CD4-positive, alpha-beta memory T cell (primary cell): ENCODE measurements around the gene MED13L. TPM values are rescaled to one million over a fixed set of nuclear protein-coding genes. Genes with fewer than 3 reads are reported as not detected.
"Not testable (repeated sequence)": the region's sequence is repeated elsewhere in the genome, so short reads cannot be mapped to it uniquely, and the experiment has no call there.

Experiments
- CTCF ChIA-PET: fragments of 350-600 bp; sonication (Branson Sonifier 250); formaldehyde crosslinking; loops from one replicate; lab custom pipeline; 2021; ENCODE audit warnings: inconsistent platforms; ENCODE audit not compliant: partially characterized antibody; lab: Charles Lee
- POLR2A ChIA-PET: fragments of 350-600 bp; sonication (Branson Sonifier 250); formaldehyde crosslinking; loops from one replicate; lab custom pipeline; 2021; ENCODE audit not compliant: partially characterized antibody; lab: Charles Lee
- DNase-seq, 5 donors: peaks; one replicate each; pipeline versions ENCODE4 v3.0.0 to v3.0.0-alpha.2; 2020 to 2022; ENCODE audit warnings: mixed read lengths in 1 of 5
- H3K27ac ChIP-seq: one replicate; pipeline ENCODE4 v1.7.0; 2013; ENCODE audit warnings: low read depth, low read length
- H3K27me3 ChIP-seq: 2 replicates; pipeline ENCODE4 v1.7.0; 2013; ENCODE audit warnings: mild to moderate bottlenecking, low read length, moderate library complexity; ENCODE audit not compliant: insufficient read depth
- H3K36me3 ChIP-seq: 2 replicates; pipeline ENCODE4 v1.7.0; 2013; ENCODE audit warnings: mild to moderate bottlenecking, low read length, moderate library complexity; ENCODE audit not compliant: insufficient read depth
- H3K4me1 ChIP-seq: 2 replicates; pipeline ENCODE4 v1.7.0; 2013; ENCODE audit warnings: mild to moderate bottlenecking, low read length, moderate library complexity; ENCODE audit not compliant: insufficient read depth
- H3K4me3 ChIP-seq, 2 donors: one replicate each; pipeline ENCODE4 v1.7.0; 2013; ENCODE audit warnings: low read length in 2 of 2, mild to moderate bottlenecking in 1 of 2
- H3K9me3 ChIP-seq, 2 donors: one replicate each; pipeline ENCODE4 v1.7.0; 2013; ENCODE audit warnings: low read length in 2 of 2, control low read depth in 1 of 2; ENCODE audit not compliant: control insufficient read depth in 1 of 2
- H3K27ac Mint-ChIP-seq, 7 donors: one replicate each; pipeline ENCODE4 v1.8.0; 2020 to 2021; ENCODE audit warnings: mixed read lengths in 7 of 7, mild to moderate bottlenecking in 6 of 7, inconsistent platforms in 3 of 7, moderate library complexity in 3 of 7
- H3K27me3 Mint-ChIP-seq, 2 donors: one replicate each; pipeline ENCODE4 v1.8.0; 2020 to 2021; ENCODE audit warnings: mixed read lengths in 2 of 2
- H3K36me3 Mint-ChIP-seq, 2 donors: one replicate each; pipeline ENCODE4 v1.8.0; 2020 to 2021; ENCODE audit warnings: mixed read lengths in 2 of 2, inconsistent platforms in 1 of 2, mild to moderate bottlenecking in 1 of 2
- H3K4me1 Mint-ChIP-seq, 4 donors: one replicate each; pipeline ENCODE4 v1.8.0; 2020 to 2021; ENCODE audit warnings: mixed read lengths in 4 of 4, mild to moderate bottlenecking in 1 of 4
- H3K4me3 Mint-ChIP-seq, 8 donors: one replicate each; pipeline ENCODE4 v1.8.0; 2020 to 2021; ENCODE audit warnings: mixed read lengths in 8 of 8, mild to moderate bottlenecking in 7 of 8, moderate library complexity in 6 of 8, inconsistent platforms in 3 of 8
- H3K9me3 Mint-ChIP-seq, 8 donors: one replicate each; pipeline ENCODE4 v1.8.0; 2020 to 2021; ENCODE audit warnings: mixed read lengths in 8 of 8, mild to moderate bottlenecking in 5 of 8, inconsistent platforms in 3 of 8, moderate library complexity in 1 of 8
- intact Hi-C: fragments of 100-400 bp; cut with micrococcal nuclease; formaldehyde crosslinking; loops from one replicate; pipeline ENCODE4 v1.15.1; 2023
- polyA plus RNA-seq, 2 donors: library from polyadenylated mRNA; unstranded; fragments of 300-500 nt; fragmentation: Illumina TruSeq; gene quantifications; one replicate each; pipeline ENCODE4 v1.2.3, GENCODE V29; 2021
- total RNA-seq, 2 experiments: library from RNA; stranded (reverse); gene quantifications; one replicate each; pipeline ENCODE4 v1.2.3, GENCODE V29; 2021

MED13L gene
- total and polyA plus RNA-seq, 4 experiments from 2014 or later = 3.8 to 156 (median 81.1) TPM

GRCh38 chr12:116242740-116243139 is 34.8 kb downstream of the MED13L start:
- Histone ChIP-seq H3K9me3 (no peaks in the 10 kb centered on the region), H3K27ac (no peak overlapping the region), H3K4me1 (peaks cover 53% of the 10 kb centered on the region), H3K27me3 (no peaks in the 10 kb centered on the region), H3K36me3 (no peaks in the 10 kb centered on the region), H3K4me3 (no peak overlapping the region)
- DNase-seq = no peak
- no peak overlapping the region for H3K4me3 Mint-ChIP-seq
- ChIA-PET POLR2A (no interaction called here), CTCF (no interaction called here)
- no peaks in the 10 kb centered on the region for H3K27me3 Mint-ChIP-seq
- H3K4me1 Mint-ChIP-seq = peaks cover 51 to 78% (median 64%) of the 10 kb centered on the region in 4 donors
- H3K9me3 Mint-ChIP-seq = no peaks in the 10 kb centered on the region
- H3K27ac Mint-ChIP-seq = no peak overlapping the region
- intact Hi-C loops = no loop called here
- no peaks in the 10 kb centered on the region for H3K36me3 Mint-ChIP-seq

GRCh38 chr12:116241157-116241759 is 36.2 kb downstream of the MED13L start:
- ChIA-PET POLR2A (no interaction called here), CTCF (interaction anchor here (0.7 to 1.5 kb wide), 6 partner anchors 11 to 243 kb away, joined by 3 to 5 read pairs (median 4); no protein-coding TSS in a partner anchor)
- Histone ChIP-seq H3K4me3 (no peak overlapping the region), H3K36me3 (no peaks in the 10 kb centered on the region), H3K27ac (no peak overlapping the region), H3K9me3 (no peaks in the 10 kb centered on the region), H3K4me1 (peaks cover 54% of the 10 kb centered on the region), H3K27me3 (no peaks in the 10 kb centered on the region)
- no peaks in the 10 kb centered on the region for H3K9me3 Mint-ChIP-seq
- H3K4me3 Mint-ChIP-seq = no peak overlapping the region
- peaks cover 53 to 78% (median 64%) of the 10 kb centered on the region in 4 donors for H3K4me1 Mint-ChIP-seq
- H3K27me3 Mint-ChIP-seq = no peaks in the 10 kb centered on the region
- intact Hi-C loops = no loop called here
- DNase-seq = no peak
- peak overlapping the region in 1 of 7 donors; percentile 66 for H3K27ac Mint-ChIP-seq
- no peaks in the 10 kb centered on the region for H3K36me3 Mint-ChIP-seq

- H3K4me1 Mint-ChIP-seq = peaks cover 33 to 62% (median 45%) of the 10 kb centered on the region in 4 donors
- CTCF ChIA-PET = interaction anchor here (0.9 to 2.5 kb wide), 3 partner anchors 10 to 470 kb away, joined by 3 to 15 read pairs (median 3); no protein-coding TSS in a partner anchor
- intact Hi-C loops = loop anchor here (5.0 kb wide), 3 partner anchors 39 to 96 kb away; partner anchors contain the start of gene MED13L
Measured at GRCh38 chr12:116238570-116239119, 38.8 kb downstream of the MED13L start.

GRCh38 chr12:116238149-116238548 is 39.3 kb downstream of the MED13L start:
- ChIA-PET CTCF (interaction anchor here (0.8 to 2.5 kb wide), 4 partner anchors 10 to 470 kb away, joined by 3 to 15 read pairs (median 3); no protein-coding TSS in a partner anchor), POLR2A (interaction anchor here (1.7 kb wide), 1 partner anchor 11 kb away, joined by 7 read pairs; no protein-coding TSS in a partner anchor)
- H3K36me3 Mint-ChIP-seq = peaks cover 3% of the 10 kb centered on the region in 2 donors
- Histone ChIP-seq H3K27ac (no peak overlapping the region), H3K4me1 (peaks cover 29% of the 10 kb centered on the region), H3K36me3 (no peaks in the 10 kb centered on the region), H3K4me3 (no peak overlapping the region), H3K27me3 (no peaks in the 10 kb centered on the region), H3K9me3 (no peaks in the 10 kb centered on the region)
- H3K4me3 Mint-ChIP-seq = no peak overlapping the region
- intact Hi-C loops = loop anchor here (5.0 kb wide), 3 partner anchors 39 to 96 kb away; partner anchors contain the start of gene MED13L
- DNase-seq = no peak
- no peaks in the 10 kb centered on the region for H3K27me3 Mint-ChIP-seq
- H3K9me3 Mint-ChIP-seq = no peaks in the 10 kb centered on the region
- H3K4me1 Mint-ChIP-seq = peaks cover 31 to 62% (median 42%) of the 10 kb centered on the region in 4 donors
- H3K27ac Mint-ChIP-seq = no peak overlapping the region

More at GRCh38 chr12:116238570-116239119, 38.8 kb downstream of the MED13L start:
- not testable (repeated sequence) for H3K27me3 Mint-ChIP-seq, H3K4me3 Mint-ChIP-seq, H3K27me3 ChIP-seq, H3K9me3 ChIP-seq, DNase-seq, H3K27ac ChIP-seq, H3K36me3 ChIP-seq, H3K4me3 ChIP-seq, H3K9me3 Mint-ChIP-seq, H3K36me3 Mint-ChIP-seq
- POLR2A ChIA-PET = interaction anchor here (1.7 kb wide), 1 partner anchor 10 kb away, joined by 7 read pairs; no protein-coding TSS in a partner anchor
- peak overlapping the region in 1 of 7 donors; percentile 32 for H3K27ac Mint-ChIP-seq
- peaks cover 33% of the 10 kb centered on the region for H3K4me1 ChIP-seq

GRCh38 chr12:116236976-116237375 is 40.5 kb downstream of the MED13L start:
- ChIA-PET POLR2A (interaction anchor here (1.4 to 1.8 kb wide), 2 partner anchors 39 to 95 kb away, joined by 5 to 10 read pairs; no protein-coding TSS in a partner anchor), CTCF (interaction anchor here (1.2 to 2.3 kb wide), 12 partner anchors 9 to 364 kb away, joined by 3 to 23 read pairs (median 6); no protein-coding TSS in a partner anchor)
- Histone ChIP-seq H3K27me3 (no peaks in the 10 kb centered on the region), H3K27ac (no peak overlapping the region), H3K4me3 (no peak overlapping the region), H3K9me3 (no peaks in the 10 kb centered on the region), H3K36me3 (no peaks in the 10 kb centered on the region), H3K4me1 (peaks cover 25% of the 10 kb centered on the region)
- Mint-ChIP-seq H3K4me3 (peak overlapping the region in 4 of 8 donors; percentile 12 to 53 (median 34)), H3K4me1 (peaks cover 31 to 53% (median 38%) of the 10 kb centered on the region in 4 donors), H3K36me3 (peaks cover 3% of the 10 kb centered on the region in 2 donors), H3K9me3 (no peaks in the 10 kb centered on the region), H3K27me3 (no peaks in the 10 kb centered on the region), H3K27ac (peak overlapping the region in 6 of 7 donors; percentile 25 to 72 (median 57))
- DNase-seq = no peak
- intact Hi-C loops = loop anchor here (1.0 to 5.0 kb wide), 5 partner anchors 40 to 239 kb away; partner anchors contain the start of gene MED13L

- peaks cover 21% of the 10 kb centered on the region for H3K4me1 ChIP-seq
- Mint-ChIP-seq H3K4me1 (peaks cover 28 to 47% (median 35%) of the 10 kb centered on the region in 4 donors), H3K4me3 (peak overlapping the region in 4 of 8 donors; percentile 29 to 72 (median 40)), H3K9me3 (no peaks in the 10 kb centered on the region), H3K36me3 (peaks cover 4 to 7% of the 10 kb centered on the region in 2 donors), H3K27me3 (no peaks in the 10 kb centered on the region), H3K27ac (peak overlapping the region in 6 of 7 donors; percentile 19 to 77 (median 62))
- intact Hi-C loops = loop anchor here (1.0 to 5.0 kb wide), 5 partner anchors 39 to 238 kb away; partner anchors contain the start of gene MED13L
- no peaks in the 10 kb centered on the region for H3K27me3 ChIP-seq
- H3K27ac ChIP-seq = no peak overlapping the region
- no peak overlapping the region for H3K4me3 ChIP-seq
- ChIA-PET CTCF (interaction anchor here (0.6 to 2.3 kb wide), 33 partner anchors 9 to 473 kb away, joined by 3 to 23 read pairs (median 4); no protein-coding TSS in a partner anchor), POLR2A (interaction anchor here (1.4 to 1.8 kb wide), 3 partner anchors 40 to 323 kb away, joined by 4 to 10 read pairs (median 5); partner anchors contain the start of gene MAP1LC3B2)
- peak; percentile 42 to 50 (median 44) for DNase-seq
- H3K9me3 ChIP-seq = no peaks in the 10 kb centered on the region
- H3K36me3 ChIP-seq = no peaks in the 10 kb centered on the region
Measured at GRCh38 chr12:116236148-116236731, 41.3 kb downstream of the MED13L start.
